WTC11 (cell line): Measurements from ENCODE around the gene NRXN3.

Source experiments
- CREM ChIP-seq: sonication (generic); formaldehyde crosslinking; IDR thresholded peaks from 2 replicates; pipeline ENCODE4 v1.8.1; 2022; ENCODE audit warnings: mild to moderate bottlenecking, missing genetic modification reagents, moderate library complexity
- JUN ChIP-seq: sonication (generic); formaldehyde crosslinking; IDR thresholded peaks from 2 replicates; pipeline ENCODE4 v1.8.0; 2023; ENCODE audit warnings: mild to moderate bottlenecking, missing genetic modification reagents
- MAX ChIP-seq: sonication (generic); formaldehyde crosslinking; IDR thresholded peaks from 2 replicates; pipeline ENCODE4 v1.8.0; 2022; ENCODE audit warnings: mild to moderate bottlenecking, missing genetic modification reagents
- NFE2L1 ChIP-seq: sonication (generic); formaldehyde crosslinking; IDR thresholded peaks from 2 replicates; pipeline ENCODE4 v1.8.1; 2023; ENCODE audit warnings: missing genetic modification reagents
- NR2C2 ChIP-seq: sonication (generic); formaldehyde crosslinking; IDR thresholded peaks from 2 replicates; pipeline ENCODE4 v1.8.0; 2022; ENCODE audit warnings: mild to moderate bottlenecking, missing genetic modification reagents
- USF2 ChIP-seq: sonication (generic); formaldehyde crosslinking; IDR thresholded peaks from 2 replicates; pipeline ENCODE4 v1.8.1; 2023; ENCODE audit warnings: mild to moderate bottlenecking, missing genetic modification reagents, moderate library complexity
- ZNF263 ChIP-seq: sonication (generic); formaldehyde crosslinking; IDR thresholded peaks from 2 replicates; pipeline ENCODE4 v1.8.1; 2022; ENCODE audit warnings: low read depth, mild to moderate bottlenecking, moderate library complexity, missing genetic modification reagents
- ZNF423 ChIP-seq: fragments of 250-450 bp; sonication (Bioruptor Pico); IDR thresholded peaks from 2 replicates; pipeline ENCODE4 v2.1.2; 2022; ENCODE audit warnings: mild to moderate bottlenecking, moderate library complexity
- TF ChIP-seq, protein P1 (sequence below): fragments of 200-600 bp; IDR thresholded peaks from 2 replicates; pipeline ENCODE4 v1.8.0; 2022; ENCODE audit warnings: antibody characterized with exemption
- TF ChIP-seq, protein P2 (sequence below): sonication (generic); formaldehyde crosslinking; conservative IDR thresholded peaks from 2 replicates; pipeline ENCODE4 v1.8.1; 2023; ENCODE audit warnings: mild to moderate bottlenecking, low read depth, missing genetic modification reagents, moderate library complexity
- TF ChIP-seq, protein P3 (sequence below): sonication (generic); formaldehyde crosslinking; conservative IDR thresholded peaks from 2 replicates; pipeline ENCODE4 v1.8.1; 2022; ENCODE audit warnings: mild to moderate bottlenecking, missing genetic modification reagents
- TF ChIP-seq, protein P4 (sequence below): sonication (generic); formaldehyde crosslinking; IDR thresholded peaks from 2 replicates; pipeline ENCODE4 v1.8.0; 2022; ENCODE audit warnings: mild to moderate bottlenecking, missing genetic modification reagents

GRCh38 chr14:79379266-79379665 lies 1209.1 kb downstream of the NRXN3 start:
- TF ChIP-seq USF2 (CRISPR knock-in tag) (no peak), CREM (CRISPR knock-in tag) (no peak), NFE2L1 (CRISPR knock-in tag) (no peak), ZNF423 (CRISPR knock-in tag) (no peak), NR2C2 (CRISPR knock-in tag) (no peak), ZNF263 (CRISPR knock-in tag) (no peak), MAX (CRISPR knock-in tag) (no peak), JUN (CRISPR knock-in tag) (no peak)
- TF ChIP-seq, protein P1, sequence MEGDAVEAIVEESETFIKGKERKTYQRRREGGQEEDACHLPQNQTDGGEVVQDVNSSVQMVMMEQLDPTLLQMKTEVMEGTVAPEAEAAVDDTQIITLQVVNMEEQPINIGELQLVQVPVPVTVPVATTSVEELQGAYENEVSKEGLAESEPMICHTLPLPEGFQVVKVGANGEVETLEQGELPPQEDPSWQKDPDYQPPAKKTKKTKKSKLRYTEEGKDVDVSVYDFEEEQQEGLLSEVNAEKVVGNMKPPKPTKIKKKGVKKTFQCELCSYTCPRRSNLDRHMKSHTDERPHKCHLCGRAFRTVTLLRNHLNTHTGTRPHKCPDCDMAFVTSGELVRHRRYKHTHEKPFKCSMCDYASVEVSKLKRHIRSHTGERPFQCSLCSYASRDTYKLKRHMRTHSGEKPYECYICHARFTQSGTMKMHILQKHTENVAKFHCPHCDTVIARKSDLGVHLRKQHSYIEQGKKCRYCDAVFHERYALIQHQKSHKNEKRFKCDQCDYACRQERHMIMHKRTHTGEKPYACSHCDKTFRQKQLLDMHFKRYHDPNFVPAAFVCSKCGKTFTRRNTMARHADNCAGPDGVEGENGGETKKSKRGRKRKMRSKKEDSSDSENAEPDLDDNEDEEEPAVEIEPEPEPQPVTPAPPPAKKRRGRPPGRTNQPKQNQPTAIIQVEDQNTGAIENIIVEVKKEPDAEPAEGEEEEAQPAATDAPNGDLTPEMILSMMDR: no peak
- TF ChIP-seq, protein P2, sequence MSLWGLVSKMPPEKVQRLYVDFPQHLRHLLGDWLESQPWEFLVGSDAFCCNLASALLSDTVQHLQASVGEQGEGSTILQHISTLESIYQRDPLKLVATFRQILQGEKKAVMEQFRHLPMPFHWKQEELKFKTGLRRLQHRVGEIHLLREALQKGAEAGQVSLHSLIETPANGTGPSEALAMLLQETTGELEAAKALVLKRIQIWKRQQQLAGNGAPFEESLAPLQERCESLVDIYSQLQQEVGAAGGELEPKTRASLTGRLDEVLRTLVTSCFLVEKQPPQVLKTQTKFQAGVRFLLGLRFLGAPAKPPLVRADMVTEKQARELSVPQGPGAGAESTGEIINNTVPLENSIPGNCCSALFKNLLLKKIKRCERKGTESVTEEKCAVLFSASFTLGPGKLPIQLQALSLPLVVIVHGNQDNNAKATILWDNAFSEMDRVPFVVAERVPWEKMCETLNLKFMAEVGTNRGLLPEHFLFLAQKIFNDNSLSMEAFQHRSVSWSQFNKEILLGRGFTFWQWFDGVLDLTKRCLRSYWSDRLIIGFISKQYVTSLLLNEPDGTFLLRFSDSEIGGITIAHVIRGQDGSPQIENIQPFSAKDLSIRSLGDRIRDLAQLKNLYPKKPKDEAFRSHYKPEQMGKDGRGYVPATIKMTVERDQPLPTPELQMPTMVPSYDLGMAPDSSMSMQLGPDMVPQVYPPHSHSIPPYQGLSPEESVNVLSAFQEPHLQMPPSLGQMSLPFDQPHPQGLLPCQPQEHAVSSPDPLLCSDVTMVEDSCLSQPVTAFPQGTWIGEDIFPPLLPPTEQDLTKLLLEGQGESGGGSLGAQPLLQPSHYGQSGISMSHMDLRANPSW (CRISPR knock-in tag): no peak
- TF ChIP-seq, protein P3, sequence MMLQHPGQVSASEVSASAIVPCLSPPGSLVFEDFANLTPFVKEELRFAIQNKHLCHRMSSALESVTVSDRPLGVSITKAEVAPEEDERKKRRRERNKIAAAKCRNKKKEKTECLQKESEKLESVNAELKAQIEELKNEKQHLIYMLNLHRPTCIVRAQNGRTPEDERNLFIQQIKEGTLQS (CRISPR knock-in tag): no peak
- TF ChIP-seq, protein P4, sequence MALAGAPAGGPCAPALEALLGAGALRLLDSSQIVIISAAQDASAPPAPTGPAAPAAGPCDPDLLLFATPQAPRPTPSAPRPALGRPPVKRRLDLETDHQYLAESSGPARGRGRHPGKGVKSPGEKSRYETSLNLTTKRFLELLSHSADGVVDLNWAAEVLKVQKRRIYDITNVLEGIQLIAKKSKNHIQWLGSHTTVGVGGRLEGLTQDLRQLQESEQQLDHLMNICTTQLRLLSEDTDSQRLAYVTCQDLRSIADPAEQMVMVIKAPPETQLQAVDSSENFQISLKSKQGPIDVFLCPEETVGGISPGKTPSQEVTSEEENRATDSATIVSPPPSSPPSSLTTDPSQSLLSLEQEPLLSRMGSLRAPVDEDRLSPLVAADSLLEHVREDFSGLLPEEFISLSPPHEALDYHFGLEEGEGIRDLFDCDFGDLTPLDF (CRISPR knock-in tag): no peak
